GM19351 (cell line): ENCODE measurements around the gene TRIM54.
A peak's percentile ranks its signal among the peaks of the same experiment; 100 is the strongest.
"Not testable (repeated sequence)": the region's sequence is repeated elsewhere in the genome, so short reads cannot be mapped to it uniquely, and the experiment has no call there.

Experiments used
- ATAC-seq: cut with Tn5 transposase; IDR thresholded peaks from one replicate; pipeline ENCODE4 v1.9.1; 2021; ENCODE audit warnings: mild to moderate bottlenecking, moderate library complexity; ENCODE audit not compliant: unreplicated experiment

The TRIM54 gene

DNA sequence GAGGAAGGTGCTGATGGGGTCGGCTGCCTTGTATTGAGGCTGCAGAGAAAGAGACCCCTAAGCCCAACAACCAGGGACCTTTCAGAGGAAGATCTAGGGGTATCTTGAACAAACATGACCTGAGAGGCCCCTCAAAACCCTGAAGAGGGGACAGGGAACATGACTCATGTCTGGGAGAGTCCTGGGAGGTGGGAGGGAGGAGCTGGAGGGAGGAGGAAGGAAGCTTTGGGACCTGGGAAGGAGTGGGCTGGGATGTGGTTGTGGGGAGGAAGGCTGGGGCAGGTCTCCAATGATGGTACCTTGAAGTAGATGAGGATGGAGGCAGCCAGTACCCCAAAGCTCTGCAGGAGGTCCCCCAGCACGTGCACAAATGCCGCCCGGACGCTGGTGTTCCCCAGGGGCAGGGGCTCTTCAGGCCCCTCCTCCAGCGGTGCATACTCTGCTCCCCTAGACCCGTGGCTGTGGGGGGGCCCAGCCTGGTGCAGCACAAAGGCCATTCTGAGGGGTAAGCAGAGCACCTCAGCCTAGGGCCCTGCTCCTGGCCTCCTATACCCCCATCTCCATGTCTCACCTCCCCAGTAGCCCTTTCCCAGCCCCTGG, 25.3 kb upstream of the TRIM54 start:
- ATAC-seq, result no peak

DNA sequence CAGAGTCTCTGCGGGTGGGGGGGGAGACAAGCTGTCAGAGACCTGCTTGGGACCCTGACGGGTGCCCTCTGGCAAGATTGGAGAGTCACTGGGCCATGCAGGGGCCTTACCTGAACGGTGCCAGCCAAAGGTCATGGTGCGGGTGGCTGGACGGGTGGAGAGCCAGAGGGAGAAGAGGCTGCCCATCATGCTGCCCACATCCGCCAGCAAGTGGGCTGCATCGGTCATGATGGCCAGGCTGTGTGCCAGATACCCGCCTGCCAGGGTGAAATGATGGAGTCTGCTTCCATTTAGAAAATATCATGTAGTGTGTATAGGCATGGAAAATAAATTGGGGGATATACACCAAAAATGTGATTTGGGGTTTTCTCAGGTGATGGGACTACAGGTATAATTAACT, 24.2 kb upstream of the TRIM54 start:
- ATAC-seq, result no peak

DNA sequence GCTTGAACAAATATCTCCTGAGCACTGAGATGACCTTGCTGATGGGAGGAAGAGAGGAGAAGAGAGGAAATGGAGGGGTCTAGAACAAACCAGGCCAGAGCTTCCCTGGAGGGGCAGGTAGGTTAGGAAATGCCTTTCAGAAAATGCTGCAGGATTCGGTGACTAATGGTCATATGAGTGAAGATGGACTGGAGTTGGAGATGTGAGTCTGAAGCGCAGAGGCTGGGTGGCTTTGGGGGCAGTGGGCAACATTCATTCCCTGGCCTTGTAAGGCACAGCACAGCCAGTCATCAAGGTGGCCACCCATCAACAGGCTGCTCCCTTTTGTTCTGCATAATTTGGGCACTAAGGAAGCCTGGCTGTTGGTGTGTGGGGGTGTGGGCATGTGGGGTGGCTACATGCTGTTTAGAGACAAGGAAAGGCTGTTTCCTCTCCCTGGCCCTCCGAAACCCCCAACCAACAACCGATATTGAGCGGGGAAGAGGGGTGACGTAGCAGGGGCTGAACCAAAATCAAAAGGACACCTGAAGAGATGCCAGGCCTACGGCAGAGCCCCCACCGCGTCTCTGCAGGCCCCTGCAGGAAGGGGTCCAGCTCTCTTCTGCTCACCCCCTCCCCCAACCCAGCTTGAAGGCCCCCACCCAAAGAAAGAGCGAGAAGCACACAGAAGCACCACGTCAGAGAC, 20.8 kb upstream of the TRIM54 start:
- no peak for ATAC-seq

DNA sequence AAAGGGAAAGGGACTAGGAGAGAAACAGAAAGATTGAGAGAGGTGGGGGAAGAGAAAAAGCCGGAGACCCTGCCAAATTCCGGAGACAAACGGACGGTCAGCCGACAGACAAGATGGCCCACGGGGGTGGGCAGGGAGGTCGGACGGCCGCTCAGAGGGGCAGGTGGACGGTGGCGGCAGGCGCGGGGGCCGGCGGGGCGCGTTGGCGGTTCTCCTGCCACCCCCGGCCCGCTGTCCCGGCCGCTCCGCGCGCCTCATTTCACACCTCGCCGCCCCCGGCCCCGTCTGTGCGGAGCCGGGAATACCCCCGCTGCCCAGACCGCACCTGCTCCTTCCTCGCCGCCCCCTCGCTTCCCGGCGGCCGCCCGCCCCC, 20.3 kb upstream of the TRIM54 start:
- ATAC-seq, result no peak

DNA sequence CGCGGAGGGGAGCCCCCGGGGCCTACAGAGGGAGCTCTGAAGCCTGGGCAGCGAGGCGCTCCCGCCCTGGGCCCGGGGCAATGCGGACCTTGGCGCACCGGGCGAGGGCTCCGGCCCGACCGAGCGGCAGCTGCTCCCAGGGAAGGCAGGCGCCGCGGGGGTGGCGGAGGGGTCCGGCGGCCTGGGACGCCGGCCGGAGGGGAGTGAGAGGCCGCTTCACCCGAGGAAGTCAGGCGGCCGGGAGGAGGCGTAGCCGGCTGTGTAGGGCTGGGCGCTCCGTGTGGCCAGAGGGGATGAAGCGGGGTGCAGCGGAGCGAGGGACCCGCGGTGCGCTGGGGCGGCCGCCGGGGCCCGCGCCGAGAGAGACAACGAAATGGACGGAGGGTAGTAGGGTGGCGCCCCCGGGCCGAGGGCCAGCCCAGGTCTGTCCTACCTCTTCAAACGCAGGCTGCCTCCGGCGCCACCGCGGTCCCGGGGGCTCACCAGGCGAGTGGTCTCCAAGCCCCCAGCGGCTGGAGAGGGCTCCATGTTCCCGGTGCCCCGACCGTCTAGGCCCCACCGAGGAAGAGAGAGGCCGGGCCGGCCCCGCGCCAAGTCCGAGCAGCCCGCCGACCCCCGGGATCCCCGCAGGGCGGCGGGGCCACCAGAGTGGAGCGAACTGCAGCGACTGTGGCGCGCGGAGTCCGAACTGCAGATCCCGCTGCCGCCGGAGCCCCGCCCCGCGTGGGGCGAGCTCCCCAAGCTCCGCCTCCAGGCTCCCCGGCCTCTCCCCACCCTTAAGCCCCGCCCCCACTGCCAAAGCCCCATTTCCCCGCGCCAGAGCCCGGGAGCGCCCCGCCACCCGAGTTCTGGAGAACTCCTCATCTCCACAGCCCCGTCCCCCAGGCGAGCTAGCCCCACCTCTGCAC, 19.6 kb upstream of the TRIM54 start, which contains the start of gene SLC30A3:
SLC30A3 (minus strand) TSS at position 669 of the 908 bp plus-strand sequence; CDS start at position 528, 141 bp downstream.
- ATAC-seq, result peak; percentile 63

DNA sequence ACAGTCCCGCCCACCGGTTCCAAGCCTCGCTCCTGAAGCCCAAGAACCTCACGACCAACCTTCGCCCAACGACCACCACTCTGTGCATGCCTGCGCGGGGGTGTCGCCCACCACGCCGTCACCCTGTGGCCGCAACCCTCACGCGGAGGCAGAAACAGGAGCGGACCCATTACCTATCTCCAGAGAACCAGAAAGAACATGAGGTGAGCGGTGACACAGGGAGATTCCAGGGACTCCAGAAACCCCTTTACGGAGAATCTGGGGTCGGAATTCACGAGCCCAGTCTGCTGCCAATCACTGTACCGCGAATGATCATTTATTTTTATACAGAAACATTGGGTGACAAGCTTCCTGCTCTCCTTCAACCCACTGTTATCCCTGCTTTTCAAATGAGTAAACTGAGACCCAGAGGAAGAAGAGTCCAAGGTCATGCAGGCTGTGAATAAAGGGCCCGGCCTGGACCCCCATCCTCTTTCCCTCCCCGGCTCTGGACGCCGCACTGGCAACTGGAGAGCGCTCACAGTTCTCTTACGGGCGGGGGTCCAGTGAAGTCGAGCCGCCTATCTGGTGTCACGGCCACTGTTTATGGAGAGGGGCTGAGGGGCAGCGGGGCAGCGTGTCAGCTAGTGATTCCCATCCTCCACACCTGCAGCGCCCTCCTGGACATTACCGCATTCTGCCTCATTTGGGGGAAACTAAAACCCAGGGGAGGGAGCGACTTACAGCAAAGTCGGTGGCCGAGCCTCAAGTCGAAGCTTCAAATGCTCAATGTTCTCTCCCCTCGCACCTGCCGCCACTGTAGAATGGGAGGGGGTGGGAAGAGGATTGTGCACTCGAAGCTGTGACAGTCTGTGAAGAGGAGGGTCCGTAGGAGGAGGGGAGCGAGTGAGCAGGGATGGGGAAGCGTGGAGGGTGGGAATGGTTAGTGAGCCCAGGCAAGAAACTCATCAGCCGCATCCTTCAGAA, 18.7 kb upstream of the TRIM54 start:
- ATAC-seq, result no peak

DNA sequence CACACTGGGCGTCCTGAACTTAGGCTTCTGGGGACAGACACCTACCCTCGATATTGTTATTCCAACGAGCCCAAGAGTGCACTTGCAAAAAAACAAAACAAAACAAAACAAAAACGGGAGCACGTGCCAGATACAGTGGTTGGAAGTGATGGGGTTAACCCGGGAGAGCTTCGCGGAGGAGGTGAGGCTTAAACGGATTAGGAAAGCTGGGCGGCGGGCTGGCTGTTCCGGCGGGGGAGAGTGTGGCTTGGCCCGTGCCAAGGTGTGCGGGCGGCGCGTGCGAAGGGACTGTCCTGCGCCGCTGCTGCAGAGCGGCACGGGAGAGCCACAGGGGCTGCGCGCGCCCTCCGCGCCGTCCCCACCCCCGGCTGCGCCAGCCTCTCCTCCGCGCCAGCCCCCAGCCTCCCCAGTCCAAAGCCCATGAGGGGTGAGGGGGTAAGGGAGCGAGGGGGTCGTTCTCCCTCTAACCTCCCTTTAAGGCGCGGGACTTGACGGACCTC, 17.9 kb upstream of the TRIM54 start:
- ATAC-seq, result no peak

DNA sequence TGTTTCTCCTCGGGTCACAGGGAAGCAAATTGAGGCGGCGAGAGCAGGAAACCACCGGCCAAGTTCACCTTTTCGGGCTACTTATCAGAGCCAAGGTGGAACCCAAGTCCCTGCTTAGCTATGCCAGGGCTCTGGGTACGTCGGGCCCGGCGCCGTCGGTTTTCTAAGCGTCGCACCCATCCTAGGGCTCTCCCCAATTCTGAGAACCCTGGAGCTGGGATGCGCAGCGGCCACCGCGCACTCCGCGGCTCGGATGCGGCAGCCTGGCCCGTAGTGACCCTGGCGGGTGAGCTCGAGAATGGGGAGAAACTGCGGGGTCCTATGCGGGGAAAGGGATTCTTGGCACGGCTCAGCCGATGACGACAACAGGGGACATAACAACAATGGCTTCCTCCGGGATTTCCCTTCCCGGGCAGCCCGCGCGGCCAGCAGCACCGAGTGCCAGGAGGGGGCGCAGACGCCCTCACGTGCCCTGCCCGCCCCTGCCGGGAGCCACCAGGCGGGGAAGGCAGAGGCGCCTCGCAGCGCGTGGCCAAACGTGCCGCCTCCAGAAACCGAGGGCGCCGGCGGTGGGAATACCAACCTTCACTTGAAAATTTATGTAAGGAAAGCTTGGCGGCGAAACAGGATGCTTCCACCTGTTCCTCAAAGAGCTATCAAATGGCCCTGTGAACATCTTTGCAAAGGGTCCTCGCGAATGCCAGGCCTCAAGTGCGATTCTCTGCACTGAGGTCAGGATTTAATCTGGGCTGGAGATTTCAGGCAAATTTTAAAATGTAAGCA, 17.3 kb upstream of the TRIM54 start:
- no peak for ATAC-seq

GRCh38 chr2:27265536-27265870, 16.7 kb upstream of the TRIM54 start:
- no peak for ATAC-seq

DNA sequence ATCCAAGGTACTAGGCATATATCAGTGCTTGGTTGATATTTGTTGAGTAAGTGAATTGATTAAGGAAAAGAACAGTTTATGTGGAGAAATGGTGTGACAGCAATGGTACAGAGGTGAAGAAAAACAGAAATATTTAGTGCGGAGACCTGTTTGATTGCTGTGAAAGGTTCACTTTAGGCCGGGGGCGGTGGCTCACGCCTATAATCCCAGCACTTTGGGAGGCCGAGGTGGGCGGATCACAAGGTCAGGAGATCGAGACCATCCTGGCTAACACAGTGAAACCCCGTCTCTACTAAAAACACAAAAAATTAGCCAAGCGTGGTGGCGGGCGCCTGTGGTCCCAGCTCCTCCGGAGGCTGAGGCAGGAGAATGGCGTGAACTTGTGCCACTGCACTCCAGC, 13.9 kb upstream of the TRIM54 start:
- not testable (repeated sequence) for ATAC-seq

- ATAC-seq, result no peak
These were observed 12.1 kb upstream of the TRIM54 start for GRCh38 chr2:27270131-27270530.

DNA sequence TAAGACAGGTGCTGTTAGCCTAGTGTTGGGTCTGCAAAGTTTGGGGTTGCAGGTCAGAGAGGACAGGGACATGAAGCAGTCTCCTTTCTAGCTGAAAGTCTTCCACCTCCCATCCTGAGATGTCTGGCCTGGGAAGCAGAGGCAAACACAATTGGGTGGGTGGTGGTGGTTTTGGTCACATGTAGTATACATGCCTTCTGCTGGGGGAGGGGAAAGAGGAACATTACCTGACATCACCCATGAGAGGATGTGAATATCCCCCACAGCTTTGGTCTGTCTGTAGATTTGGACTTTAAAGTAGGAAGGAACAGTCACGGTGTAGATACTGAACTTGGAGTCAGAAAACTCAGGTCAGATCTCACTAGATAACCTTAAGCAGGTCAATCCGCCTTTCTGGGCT, 11.6 kb upstream of the TRIM54 start:
- no peak for ATAC-seq

DNA sequence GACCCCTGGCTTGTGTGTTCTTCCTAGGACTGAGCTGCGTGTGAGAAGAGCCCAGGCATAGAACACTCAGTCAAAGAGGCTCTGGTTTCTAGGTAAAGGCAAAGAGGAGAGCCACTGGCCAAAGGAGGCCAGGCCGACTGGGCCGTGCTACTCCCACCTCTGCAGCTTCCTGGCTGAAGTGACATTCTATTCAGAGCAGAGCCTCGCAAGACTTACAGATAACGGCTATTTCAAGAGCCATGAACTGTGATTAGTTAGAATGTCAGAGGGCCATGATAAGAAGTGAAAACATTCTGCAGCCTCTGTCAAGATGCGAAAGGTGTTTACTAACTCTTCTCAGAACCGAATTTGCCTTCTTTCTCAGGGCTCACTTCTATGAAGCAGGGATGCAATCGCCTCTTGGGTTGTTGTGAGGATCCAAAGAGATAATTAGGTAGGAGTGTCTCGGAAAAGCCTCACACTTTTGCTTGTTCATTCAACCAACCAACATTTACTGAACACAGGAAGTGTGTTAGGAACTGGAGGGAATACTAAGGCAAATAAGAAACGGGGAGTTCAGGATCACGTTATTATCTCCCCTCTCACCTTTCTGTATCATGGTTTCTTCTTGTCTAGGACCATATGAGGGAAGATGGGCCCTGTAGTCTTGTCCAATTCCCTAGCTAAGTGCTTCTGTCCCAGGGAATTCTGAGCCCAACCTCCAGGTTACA, 10.4 kb upstream of the TRIM54 start:
- ATAC-seq, result no peak

GRCh38 chr2:27272537-27273522, 9.4 kb upstream of the TRIM54 start:
- not testable (repeated sequence) for ATAC-seq

- no peak for ATAC-seq
These were observed 6.7 kb upstream of the TRIM54 start, which contains the start of gene DNAJC5G for GRCh38 chr2:27275211-27276150. Gene DNAJC5G, plus strand, starts transcription at chr2:27275433. Its CDS starts 1,296 bp downstream, at chr2:27276729.

GRCh38 chr2:27278010-27278409, 4.2 kb upstream of the TRIM54 start:
- no peak for ATAC-seq

DNA sequence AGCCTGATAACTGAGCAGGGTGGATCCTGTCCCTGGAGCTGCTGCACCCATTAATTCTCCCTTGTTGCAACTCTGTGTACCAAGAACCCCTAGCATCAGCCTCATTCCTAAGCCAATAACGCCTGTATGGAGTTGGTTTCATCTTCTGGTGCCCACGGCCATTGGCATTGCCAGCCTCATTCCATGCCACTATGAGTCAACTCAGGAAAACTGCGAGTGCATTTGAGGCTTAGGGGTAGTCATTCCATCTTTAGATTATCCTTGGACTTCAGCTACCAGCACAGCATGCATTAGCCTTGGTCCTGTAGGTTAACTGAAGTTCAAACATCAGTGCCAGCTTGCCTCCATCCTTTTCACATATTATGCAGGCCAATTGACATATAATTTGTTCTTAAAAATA, 1.4 kb upstream of the TRIM54 start:
- ATAC-seq, result no peak
